ENCODE measurements around the gene OTX1. TPM values are rescaled to one million over a fixed set of nuclear protein-coding genes. Genes with fewer than 3 reads are reported as not detected.

Gene OTX1
- total RNA-seq, 1 donor from 2014 or later, result not detected

DNA sequence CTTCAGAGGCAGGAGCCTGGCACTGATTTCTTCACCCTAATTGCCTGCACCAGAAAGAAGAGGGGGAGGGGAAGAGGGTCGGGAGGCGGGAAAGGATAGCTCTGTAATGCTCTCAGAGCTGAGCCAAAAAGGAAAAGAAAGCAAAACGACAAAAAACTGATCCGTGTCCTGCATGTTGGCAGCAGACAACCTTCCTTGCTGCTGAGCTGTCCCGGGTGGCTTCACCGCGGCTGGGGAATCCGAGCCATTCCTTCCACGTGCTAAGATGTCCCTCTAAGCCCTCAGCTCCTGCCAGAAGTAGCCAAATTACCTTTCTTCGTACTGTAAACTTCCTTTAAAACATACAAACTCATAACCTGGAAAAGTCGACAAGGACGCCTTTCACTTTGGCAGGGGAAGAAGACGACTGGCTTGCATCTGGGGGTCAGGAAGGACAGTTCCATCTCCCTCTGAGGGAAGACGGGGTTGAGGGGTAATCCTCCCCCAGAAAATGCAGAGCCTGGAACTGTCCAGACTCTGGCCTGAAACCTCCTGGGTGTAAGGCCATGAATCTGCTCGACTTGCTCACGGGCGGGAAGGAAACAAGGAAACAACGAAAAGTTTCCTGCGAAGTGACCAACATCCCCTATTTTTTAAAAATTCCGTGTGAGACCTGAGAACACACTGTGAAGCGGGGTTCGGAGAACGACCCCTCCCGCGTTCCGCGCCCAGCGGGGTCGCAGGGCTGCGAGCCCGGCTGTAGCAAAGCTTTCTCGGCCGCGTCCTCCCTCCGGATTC lies 7.7 kb downstream of the OTX1 start:
- H3K4me1 ChIP-seq, result peaks cover 65% of the 10 kb centered on the region
- DNase-seq, result no peak
- no peaks in the 10 kb centered on the region for H3K36me3 ChIP-seq
- peak overlapping the region; percentile 50 for H3K4me3 ChIP-seq
- TF ChIP-seq, protein P1, sequence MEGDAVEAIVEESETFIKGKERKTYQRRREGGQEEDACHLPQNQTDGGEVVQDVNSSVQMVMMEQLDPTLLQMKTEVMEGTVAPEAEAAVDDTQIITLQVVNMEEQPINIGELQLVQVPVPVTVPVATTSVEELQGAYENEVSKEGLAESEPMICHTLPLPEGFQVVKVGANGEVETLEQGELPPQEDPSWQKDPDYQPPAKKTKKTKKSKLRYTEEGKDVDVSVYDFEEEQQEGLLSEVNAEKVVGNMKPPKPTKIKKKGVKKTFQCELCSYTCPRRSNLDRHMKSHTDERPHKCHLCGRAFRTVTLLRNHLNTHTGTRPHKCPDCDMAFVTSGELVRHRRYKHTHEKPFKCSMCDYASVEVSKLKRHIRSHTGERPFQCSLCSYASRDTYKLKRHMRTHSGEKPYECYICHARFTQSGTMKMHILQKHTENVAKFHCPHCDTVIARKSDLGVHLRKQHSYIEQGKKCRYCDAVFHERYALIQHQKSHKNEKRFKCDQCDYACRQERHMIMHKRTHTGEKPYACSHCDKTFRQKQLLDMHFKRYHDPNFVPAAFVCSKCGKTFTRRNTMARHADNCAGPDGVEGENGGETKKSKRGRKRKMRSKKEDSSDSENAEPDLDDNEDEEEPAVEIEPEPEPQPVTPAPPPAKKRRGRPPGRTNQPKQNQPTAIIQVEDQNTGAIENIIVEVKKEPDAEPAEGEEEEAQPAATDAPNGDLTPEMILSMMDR (IDR thresholded peaks at IDR 0.05; ENCODE audit: borderline replicate concordance), result no peak
- H3K27ac ChIP-seq (replicated peaks), result no peak overlapping the region
- intact Hi-C loops (cut with micrococcal nuclease), result no loop called here
- H3K9me3 ChIP-seq (replicated peaks), result no peaks in the 10 kb centered on the region
- H3K27me3 ChIP-seq (ENCODE audit: low read depth), result peaks cover 100% of the 10 kb centered on the region

DNA sequence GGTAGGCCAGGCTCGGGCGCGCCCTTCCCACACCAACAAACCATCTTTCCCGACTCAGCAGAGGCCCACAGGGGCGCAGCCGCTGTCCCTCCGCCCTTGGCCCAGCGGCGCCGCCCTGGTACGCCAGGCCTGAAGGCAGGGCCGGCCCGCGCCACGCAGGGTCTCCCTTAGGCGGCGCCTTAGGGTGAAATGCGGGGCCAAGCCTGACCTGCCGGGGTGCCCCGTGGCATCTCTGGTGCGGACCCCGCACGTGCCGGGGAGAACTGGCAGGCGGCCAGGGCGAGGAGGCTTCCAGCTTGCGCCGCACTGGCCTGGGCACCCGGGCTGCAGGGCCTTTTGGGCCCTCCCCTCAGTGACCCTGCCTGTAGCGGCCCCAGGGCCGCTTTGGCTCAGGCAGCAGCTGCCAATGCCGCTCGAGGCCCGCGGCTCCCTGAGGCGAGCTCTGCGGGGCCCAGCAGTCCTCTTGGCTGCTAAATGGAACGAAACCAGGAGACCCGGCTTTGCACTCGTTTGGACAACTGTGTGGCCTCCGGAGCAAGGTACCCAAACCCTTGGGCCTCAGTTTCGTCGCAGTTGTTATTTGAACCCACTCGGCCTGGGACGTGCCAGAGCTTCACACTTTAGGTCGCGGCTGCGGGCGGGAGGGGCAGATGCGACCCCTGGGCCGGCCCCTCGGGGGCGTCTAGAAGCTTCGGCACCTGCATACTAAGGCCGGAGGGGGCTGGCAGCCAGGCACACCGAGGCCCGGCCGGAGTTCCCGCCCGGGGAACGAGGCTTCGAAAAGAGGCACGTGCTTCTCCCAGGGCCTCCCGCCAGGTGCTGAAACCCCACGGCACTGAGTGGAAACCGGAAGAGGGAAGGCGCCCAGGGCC lies 8.5 kb downstream of the OTX1 start:
- Histone ChIP-seq H3K36me3 (no peaks in the 10 kb centered on the region), H3K9me3 (replicated peaks) (no peaks in the 10 kb centered on the region), H3K27me3 (ENCODE audit: low read depth) (peaks cover 100% of the 10 kb centered on the region), H3K27ac (replicated peaks) (no peak overlapping the region), H3K4me1 (peaks cover 59% of the 10 kb centered on the region), H3K4me3 (peak overlapping the region; percentile 50)
- DNase-seq, result no peak
- intact Hi-C loops (cut with micrococcal nuclease), result no loop called here
- TF ChIP-seq, protein P1 (IDR thresholded peaks at IDR 0.05; ENCODE audit: borderline replicate concordance), result no peak

DNA sequence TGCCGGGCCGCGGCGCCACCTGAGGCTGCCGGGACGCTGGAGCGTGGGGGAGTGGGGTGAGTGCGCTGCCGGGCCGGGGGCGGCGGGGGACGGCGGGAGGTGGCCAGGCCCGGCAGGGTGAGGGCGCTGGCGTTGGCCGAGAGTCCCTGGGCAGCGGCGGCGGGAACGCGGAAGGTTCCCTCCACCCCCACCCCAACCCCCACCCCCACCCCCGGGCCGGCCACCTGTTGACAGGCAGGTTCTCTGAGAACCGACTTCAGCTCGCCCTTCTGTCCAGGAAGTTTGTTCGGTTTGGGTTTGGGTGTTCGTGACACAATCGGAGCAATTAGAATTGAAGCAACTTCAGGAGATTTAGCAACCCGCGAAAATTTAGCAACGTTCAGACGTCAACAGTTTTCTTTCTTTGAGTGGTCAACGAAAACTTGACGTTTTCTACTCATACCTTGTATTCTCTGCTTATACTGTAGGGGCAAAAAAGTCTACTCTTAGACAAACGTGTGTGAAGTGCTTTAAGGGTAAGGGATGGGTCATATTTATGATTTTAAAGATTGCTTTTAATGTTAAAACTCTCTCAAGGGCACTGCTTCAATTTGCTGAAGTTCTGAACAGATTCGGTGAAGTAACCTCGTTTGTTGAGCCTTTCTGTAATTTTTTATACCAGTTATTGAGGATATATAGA lies 9.3 kb downstream of the OTX1 start:
- H3K27me3 ChIP-seq (ENCODE audit: low read depth), result peaks cover 100% of the 10 kb centered on the region
- H3K4me3 ChIP-seq, result peak overlapping the region; percentile 50
- peaks cover 51% of the 10 kb centered on the region for H3K4me1 ChIP-seq
- no peaks in the 10 kb centered on the region for H3K36me3 ChIP-seq
- no peak overlapping the region for H3K27ac ChIP-seq (replicated peaks)
- no peaks in the 10 kb centered on the region for H3K9me3 ChIP-seq (replicated peaks)
- TF ChIP-seq, protein P1 (IDR thresholded peaks at IDR 0.05; ENCODE audit: borderline replicate concordance), result no peak
- intact Hi-C loops (cut with micrococcal nuclease), result no loop called here
- DNase-seq, result no peak

DNA sequence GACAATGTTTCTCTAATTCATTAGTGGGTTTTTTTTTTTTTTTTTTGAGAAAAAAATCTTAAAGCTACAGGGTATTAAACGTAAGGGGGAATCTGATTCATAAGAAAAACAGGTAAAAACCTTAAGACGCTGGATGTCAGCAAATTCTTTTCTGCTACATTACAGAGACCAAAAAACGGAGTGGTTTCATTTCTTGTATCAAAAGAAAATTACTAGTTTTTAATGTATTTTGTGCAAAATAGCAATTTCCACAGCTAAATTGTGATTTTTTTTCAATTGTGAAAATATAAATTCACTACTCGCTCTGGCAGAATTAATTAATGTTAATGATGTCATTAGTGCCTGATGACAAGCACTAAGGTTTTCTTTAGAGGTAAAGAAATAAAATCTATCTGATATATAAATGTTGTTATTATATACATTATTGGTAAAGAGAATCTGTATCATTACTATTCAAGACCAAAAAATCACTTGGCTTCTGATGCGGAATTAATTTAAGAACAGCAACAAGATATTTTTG lies 9.9 kb downstream of the OTX1 start:
- DNase-seq, result no peak
- H3K36me3 ChIP-seq, result no peaks in the 10 kb centered on the region
- intact Hi-C loops (cut with micrococcal nuclease), result no loop called here
- no peak overlapping the region for H3K4me3 ChIP-seq
- TF ChIP-seq, protein P1 (IDR thresholded peaks at IDR 0.05; ENCODE audit: borderline replicate concordance), result no peak
- H3K27ac ChIP-seq (replicated peaks), result no peak overlapping the region
- peaks cover 45% of the 10 kb centered on the region for H3K4me1 ChIP-seq
- peaks cover 100% of the 10 kb centered on the region for H3K27me3 ChIP-seq (ENCODE audit: low read depth)
- H3K9me3 ChIP-seq (replicated peaks), result no peaks in the 10 kb centered on the region

DNA sequence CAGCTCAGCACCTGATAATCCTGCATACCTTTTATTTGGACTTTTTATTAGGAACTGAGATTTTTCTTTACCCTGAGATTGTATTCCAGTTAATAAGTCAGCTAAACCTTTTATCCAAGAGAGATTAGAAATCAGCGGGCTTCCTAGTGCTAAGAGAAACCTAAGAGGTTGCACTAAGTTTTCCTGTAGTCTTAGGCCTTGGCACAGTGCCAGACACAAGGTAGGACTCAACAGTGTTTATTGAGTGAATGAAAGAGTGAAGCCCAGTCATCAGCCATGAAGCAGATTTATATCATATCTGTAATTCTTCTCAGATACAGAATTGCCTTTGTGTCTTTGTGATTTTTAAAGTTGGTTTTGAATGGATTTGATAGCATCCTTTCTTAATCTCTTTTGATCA lies 13.6 kb downstream of the OTX1 start:
- Histone ChIP-seq H3K36me3 (no peaks in the 10 kb centered on the region), H3K27ac (replicated peaks) (no peak overlapping the region), H3K27me3 (ENCODE audit: low read depth) (peaks cover 100% of the 10 kb centered on the region), H3K4me3 (no peak overlapping the region), H3K4me1 (peaks cover 8% of the 10 kb centered on the region), H3K9me3 (replicated peaks) (no peaks in the 10 kb centered on the region)
- intact Hi-C loops (cut with micrococcal nuclease), result no loop called here
- TF ChIP-seq, protein P1 (IDR thresholded peaks at IDR 0.05; ENCODE audit: borderline replicate concordance), result no peak
- no peak for DNase-seq
